Progenitor cell of endocrine pancreas (in vitro differentiated cells): ENCODE results near the gene CATSPERD. TPM values are rescaled to one million over a fixed set of nuclear protein-coding genes. Genes with fewer than 3 reads are reported as not detected.

Source experiments
- DNase-seq: peaks from one replicate; pipeline ENCODE4 v3.0.0; 2021; ENCODE audit warnings: low spot score; ENCODE audit not compliant: unreplicated experiment
- H3K27ac Mint-ChIP-seq: 2 replicates; pipeline ENCODE4 v1.8.0; 2021; ENCODE audit warnings: mild to moderate bottlenecking, moderate library complexity, mixed read lengths
- H3K27me3 Mint-ChIP-seq: 2 replicates; pipeline ENCODE4 v1.8.0; 2021; ENCODE audit warnings: mixed read lengths
- H3K36me3 Mint-ChIP-seq: 2 replicates; pipeline ENCODE4 v1.8.0; 2022; ENCODE audit warnings: mixed read lengths; ENCODE audit not compliant: insufficient read depth
- H3K4me1 Mint-ChIP-seq: 2 replicates; pipeline ENCODE4 v1.8.0; 2021; ENCODE audit warnings: low read depth, mixed read lengths
- H3K4me3 Mint-ChIP-seq: 2 replicates; pipeline ENCODE4 v1.8.0; 2021; ENCODE audit warnings: low read depth, mild to moderate bottlenecking, moderate library complexity, mixed read lengths
- H3K9me3 Mint-ChIP-seq: 2 replicates; pipeline ENCODE4 v1.8.0; 2021; ENCODE audit warnings: low read depth, mixed read lengths
- CTCF ChIP-seq: fragments of 200-600 bp; sonication (generic); IDR thresholded peaks from one replicate; pipeline ENCODE4 v1.5.0; 2021; ENCODE audit warnings: antibody characterized with exemption, mild to moderate bottlenecking; ENCODE audit not compliant: unreplicated experiment
- long read RNA-seq: library from polyadenylated mRNA; unstranded; transcript quantifications from one replicate; pipeline ENCODE4 v2.0.0, GENCODE V29; 2020
- total RNA-seq: library from RNA; stranded (reverse); gene quantifications from 2 replicates; pipeline ENCODE4 v1.2.1, GENCODE V29; 2021

Gene CATSPERD
- not detected in 2 replicates for total RNA-seq
- long read RNA-seq, result 0 reads

GRCh38 chr19:5719961-5720790 lies at the start of gene CATSPERD, which contains the start of gene LONP1:
TSS of gene CATSPERD (plus strand) at chr19:5720637. CDS start at chr19:5720738, 101 bp downstream.
TSS of gene LONP1 (minus strand) at chr19:5720146. CDS start at chr19:5720132, 14 bp downstream.
- Mint-ChIP-seq H3K9me3 (no peaks in the 10 kb centered on the region), H3K27me3 (peaks cover 5% of the 10 kb centered on the region), H3K4me3 (peak within 1 kb of the TSS; percentile 93), H3K4me1 (peaks cover 10% of the 10 kb centered on the region), H3K36me3 (no peaks in the 10 kb centered on the region), H3K27ac (peak within 1 kb of the TSS; percentile 98)
- TF ChIP-seq CTCF, result peak; percentile 87
- DNase-seq, result peak; percentile 97

GRCh38 chr19:5671600-5671999 lies 48.8 kb upstream of the CATSPERD start:
- DNase-seq, result no peak
- H3K27me3 Mint-ChIP-seq, result no peaks in the 10 kb centered on the region
- H3K4me3 Mint-ChIP-seq, result no peak overlapping the region
- no peak for TF ChIP-seq CTCF
- H3K27ac Mint-ChIP-seq, result no peak overlapping the region
- no peaks in the 10 kb centered on the region for H3K9me3 Mint-ChIP-seq
- H3K36me3 Mint-ChIP-seq, result peaks cover 22% of the 10 kb centered on the region
- H3K4me1 Mint-ChIP-seq, result no peaks in the 10 kb centered on the region

GRCh38 chr19:5672708-5673459 lies 47.6 kb upstream of the CATSPERD start:
- no peak for TF ChIP-seq CTCF
- Mint-ChIP-seq H3K4me3 (no peak overlapping the region), H3K36me3 (peaks cover 19% of the 10 kb centered on the region), H3K27ac (no peak overlapping the region), H3K4me1 (no peaks in the 10 kb centered on the region), H3K27me3 (no peaks in the 10 kb centered on the region), H3K9me3 (no peaks in the 10 kb centered on the region)
- no peak for DNase-seq

- H3K36me3 Mint-ChIP-seq, result peaks cover 19% of the 10 kb centered on the region
Measured at GRCh38 chr19:5673752-5674151, 46.7 kb upstream of the CATSPERD start.

More at GRCh38 chr19:5673752-5674151, 46.7 kb upstream of the CATSPERD start:
- Mint-ChIP-seq H3K4me1 (no peaks in the 10 kb centered on the region), H3K4me3 (no peak overlapping the region), H3K9me3 (no peaks in the 10 kb centered on the region), H3K27me3 (no peaks in the 10 kb centered on the region), H3K27ac (no peak overlapping the region)
- no peak for TF ChIP-seq CTCF
- DNase-seq, result no peak
